CD4-positive, alpha-beta T cell treated with Interleukin-10 for 1 hour (primary cell): Measurements from ENCODE around the gene SNX15.

Experiments used
- DNase-seq: peaks from one replicate; pipeline ENCODE4 v3.0.0-alpha.2; 2020

The SNX15 gene

DNA sequence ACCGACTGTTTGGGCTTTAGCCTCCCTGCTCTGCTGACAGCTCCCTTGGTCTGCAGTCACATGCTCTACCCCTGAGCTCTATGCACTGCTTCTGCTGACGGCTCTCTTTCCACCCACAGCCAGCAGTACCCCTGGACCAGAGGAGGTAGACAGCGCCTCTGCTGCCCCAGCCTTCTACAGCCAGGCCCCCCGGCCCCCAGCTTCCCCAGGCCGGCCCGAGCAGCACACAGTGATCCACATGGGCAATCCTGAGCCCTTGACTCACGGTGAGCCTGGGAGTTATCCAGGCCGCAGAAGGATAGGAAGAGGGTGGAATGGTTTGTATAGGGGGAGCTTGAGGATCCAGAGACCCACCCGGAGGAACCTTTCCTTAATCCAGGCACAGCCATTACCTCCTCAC lies 59.6 kb downstream of the SNX15 start:
- DNase-seq, result no peak

DNA sequence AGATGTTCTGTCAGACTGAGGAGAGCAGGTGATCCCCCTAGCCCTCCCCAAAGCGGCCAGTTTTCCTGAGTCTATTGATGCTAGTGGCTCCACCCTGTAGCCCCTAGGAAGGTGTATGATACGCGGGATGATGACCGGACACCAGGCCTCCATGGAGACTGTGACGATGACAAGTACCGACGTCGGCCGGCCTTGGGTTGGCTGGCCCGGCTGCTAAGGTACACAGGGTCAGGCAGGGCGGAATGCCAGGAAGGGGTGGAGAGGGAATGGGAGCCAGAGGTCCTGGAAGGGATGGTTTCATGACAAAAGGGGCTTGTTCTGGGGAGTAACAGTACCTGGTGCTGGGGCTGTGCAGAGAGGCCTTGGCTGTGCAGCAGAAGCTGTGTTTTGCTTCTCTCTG lies 60.0 kb downstream of the SNX15 start:
- no peak for DNase-seq

DNA sequence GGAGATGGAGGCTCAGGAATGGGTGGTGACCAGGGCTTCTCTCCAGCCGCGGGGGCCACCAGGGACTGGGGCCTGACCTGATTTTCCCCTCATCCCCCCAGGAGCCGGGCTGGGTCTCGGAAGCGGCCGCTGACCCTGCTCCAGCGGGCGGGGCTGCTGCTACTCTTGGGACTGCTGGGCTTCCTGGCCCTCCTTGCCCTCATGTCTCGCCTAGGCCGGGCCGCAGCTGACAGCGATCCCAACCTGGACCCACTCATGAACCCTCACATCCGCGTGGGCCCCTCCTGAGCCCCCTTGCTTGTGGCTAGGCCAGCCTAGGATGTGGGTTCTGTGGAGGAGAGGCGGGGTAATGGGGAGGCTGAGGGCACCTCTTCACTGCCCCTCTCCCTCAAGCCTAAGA lies 60.6 kb downstream of the SNX15 start:
- DNase-seq, result no peak

DNA sequence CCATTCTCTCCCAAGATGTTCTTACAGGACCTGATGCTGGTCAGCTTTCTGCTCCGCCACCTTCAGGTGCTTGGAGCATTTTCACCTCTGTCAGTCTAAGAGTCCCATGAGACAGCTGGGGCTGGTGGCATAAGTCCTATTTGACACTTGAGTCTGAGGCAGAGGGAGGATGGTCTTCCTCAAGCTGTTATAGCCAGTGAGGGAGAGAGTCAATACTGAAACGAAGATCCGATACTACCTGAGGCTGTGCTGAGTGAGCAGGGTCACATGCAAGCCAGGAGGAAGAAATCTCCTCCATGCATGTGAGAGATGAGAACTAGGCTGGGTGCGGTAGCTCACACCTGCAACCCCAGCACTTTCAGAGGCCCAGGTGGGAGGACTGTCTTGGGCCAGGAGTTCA lies 62.4 kb downstream of the SNX15 start:
- DNase-seq, result no peak
